ENCODE measurements around the gene AKT1S1.

- TF ChIP-seq CTCF (IDR thresholded peaks at IDR 0.05) (no peak), POLR2A (IDR thresholded peaks at IDR 0.05; ENCODE audit: low read depth) (no peak)
Observed at GRCh38 chr19:49926515-49926914, 49.4 kb upstream of the AKT1S1 start.

Measured in esophagus muscularis mucosa (tissue), 3 donors.